Measurements from ENCODE around the gene SUPT3H.

The SUPT3H gene

GRCh38 chr6:45387236-45387635 lies 9.5 kb upstream of the SUPT3H start:
- DNase-seq = no peak

- no peak for DNase-seq
These were observed 8.8 kb upstream of the SUPT3H start for GRCh38 chr6:45386501-45386900.

GRCh38 chr6:45382391-45382790 lies 4.7 kb upstream of the SUPT3H start:
- DNase-seq = no peak

- no peak for DNase-seq
These were observed 696 bp upstream of the SUPT3H start for GRCh38 chr6:45378334-45378926.

GRCh38 chr6:45377043-45377553 lies 636 bp downstream of the SUPT3H start:
- no peak for DNase-seq

- no peak for DNase-seq
These were observed 1.3 kb downstream of the SUPT3H start for GRCh38 chr6:45376310-45377042.

- no peak for DNase-seq
These were observed 2.3 kb downstream of the SUPT3H start for GRCh38 chr6:45375449-45375848.

GRCh38 chr6:45371924-45372573 lies 5.7 kb downstream of the SUPT3H start:
- no peak for DNase-seq

GRCh38 chr6:45369870-45370269 lies 7.9 kb downstream of the SUPT3H start:
- DNase-seq = no peak

GRCh38 chr6:45367999-45368398 lies 9.7 kb downstream of the SUPT3H start:
- DNase-seq = no peak

- DNase-seq = no peak
These were observed 11.2 kb downstream of the SUPT3H start for GRCh38 chr6:45366534-45366933.

GRCh38 chr6:45365036-45365435 lies 12.7 kb downstream of the SUPT3H start:
- no peak for DNase-seq

- DNase-seq = no peak
These were observed 13.3 kb downstream of the SUPT3H start for GRCh38 chr6:45364466-45364865.

- DNase-seq = no peak
These were observed 24.1 kb downstream of the SUPT3H start for GRCh38 chr6:45353654-45354053.

- DNase-seq = no peak
These were observed 26.1 kb downstream of the SUPT3H start for GRCh38 chr6:45351667-45352066.

GRCh38 chr6:45351076-45351475 lies 26.7 kb downstream of the SUPT3H start:
- no peak for DNase-seq

- DNase-seq = no peak
These were observed 27.5 kb downstream of the SUPT3H start for GRCh38 chr6:45350186-45350710.

- DNase-seq = no peak
These were observed 32.8 kb downstream of the SUPT3H start for GRCh38 chr6:45344900-45345299.

GRCh38 chr6:45328523-45328922 lies 49.2 kb downstream of the SUPT3H start:
- DNase-seq = no peak

- DNase-seq = no peak
These were observed 49.7 kb downstream of the SUPT3H start, which contains the start of gene RUNX2 for GRCh38 chr6:45327956-45328522. Gene RUNX2 (plus strand): TSS chr6:45328330. CDS start chr6:45328727, 397 bp downstream.

GRCh38 chr6:45326698-45327417 lies 50.9 kb downstream of the SUPT3H start:
- DNase-seq = no peak

GRCh38 chr6:45323656-45324224 lies 54.0 kb downstream of the SUPT3H start:
- DNase-seq = no peak

All from stimulated activated CD4-positive, alpha-beta T cell treated with anti-CD3 and anti-CD28 coated beads, Interleukin-15, amount 100 ng/mL, for 24 hours (primary cell).